Kidney epithelial cell (primary cell): Measurements from ENCODE around the gene NEIL1. TPM values are rescaled to one million over a fixed set of nuclear protein-coding genes. Genes with fewer than 3 reads are reported as not detected.

Experiments
- DNase-seq: peaks from one replicate; pipeline ENCODE4 v3.0.0-alpha.2; 2010; ENCODE audit warnings: low read depth
- H3K27me3 ChIP-seq: 2 replicates; pipeline ENCODE4 v1.6.0; 2011; ENCODE audit warnings: low read length; ENCODE audit not compliant: control insufficient read depth, insufficient read depth
- H3K36me3 ChIP-seq: 2 replicates; pipeline ENCODE4 v1.5.1; 2011; ENCODE audit warnings: low read length; ENCODE audit not compliant: control insufficient read depth, insufficient read depth
- H3K4me3 ChIP-seq: 2 replicates; pipeline ENCODE4 v1.5.1; 2011; ENCODE audit warnings: low read depth, mild to moderate bottlenecking, control low read depth, low read length
- CTCF ChIP-seq: IDR thresholded peaks from 2 replicates; pipeline ENCODE4 v1.5.1; 2011; ENCODE audit warnings: mild to moderate bottlenecking, moderate library complexity, low read length, control low read depth, inconsistent platforms; ENCODE audit not compliant: insufficient read depth, poor library complexity, severe bottlenecking
- total RNA-seq: library from RNA; depleted of rRNA; stranded (reverse); fragments of >200 nt; gene quantifications from 2 replicates; pipeline ENCODE4 v1.2.3, GENCODE V29; 2015

The NEIL1 gene
- total RNA-seq, 1 donor from 2014 or later: 6.1 TPM

- DNase-seq: no peak
- H3K36me3 ChIP-seq: peaks cover 7% of the 10 kb centered on the region
- no peak for TF ChIP-seq CTCF
- H3K27me3 ChIP-seq: no peaks in the 10 kb centered on the region
- no peak overlapping the region for H3K4me3 ChIP-seq
Measured at GRCh38 chr15:75356006-75356405, 9.2 kb downstream of the NEIL1 start.

GRCh38 chr15:75356517-75356916 is 9.7 kb downstream of the NEIL1 start:
- Histone ChIP-seq H3K36me3 (peaks cover 7% of the 10 kb centered on the region), H3K4me3 (no peak overlapping the region), H3K27me3 (no peaks in the 10 kb centered on the region)
- DNase-seq: no peak
- no peak for TF ChIP-seq CTCF

- H3K4me3 ChIP-seq: no peak overlapping the region
- no peaks in the 10 kb centered on the region for H3K27me3 ChIP-seq
- H3K36me3 ChIP-seq: peaks cover 6% of the 10 kb centered on the region
- TF ChIP-seq CTCF: no peak
- DNase-seq: no peak
Measured at GRCh38 chr15:75357976-75358673, 11.3 kb downstream of the NEIL1 start.

- peaks cover 6% of the 10 kb centered on the region for H3K36me3 ChIP-seq
- no peak for TF ChIP-seq CTCF
Measured at GRCh38 chr15:75358771-75359536, 12.1 kb downstream of the NEIL1 start.

GRCh38 chr15:75359537-75360250 is 12.9 kb downstream of the NEIL1 start:
- H3K27me3 ChIP-seq: no peaks in the 10 kb centered on the region
- H3K36me3 ChIP-seq: peaks cover 6% of the 10 kb centered on the region
- no peak for DNase-seq
- H3K4me3 ChIP-seq: no peak overlapping the region
- no peak for TF ChIP-seq CTCF

More at GRCh38 chr15:75358771-75359536, 12.1 kb downstream of the NEIL1 start:
- no peak overlapping the region for H3K4me3 ChIP-seq
- no peak for DNase-seq
- no peaks in the 10 kb centered on the region for H3K27me3 ChIP-seq
